Rectal smooth muscle tissue (tissue), 1 donor: ENCODE data around the gene ALOX12.
A peak's percentile ranks its signal among the peaks of the same experiment; 100 is the strongest.
"Not testable (repeated sequence)": the region's sequence is repeated elsewhere in the genome, so short reads cannot be mapped to it uniquely, and the experiment has no call there.

Experiments
- H3K27ac ChIP-seq: one replicate; pipeline ENCODE4 v1.7.0; 2013; ENCODE audit warnings: low read depth, low read length, inconsistent platforms
- H3K27me3 ChIP-seq: one replicate; pipeline ENCODE4 v1.7.0; 2013; ENCODE audit warnings: low read length; ENCODE audit not compliant: control insufficient read depth, insufficient read depth
- H3K36me3 ChIP-seq: one replicate; pipeline ENCODE4 v1.7.0; 2013; ENCODE audit warnings: low read length; ENCODE audit not compliant: control insufficient read depth, insufficient read depth
- H3K4me1 ChIP-seq: one replicate; pipeline ENCODE4 v1.7.0; 2013; ENCODE audit warnings: low read length; ENCODE audit not compliant: control insufficient read depth, insufficient read depth
- H3K4me3 ChIP-seq: one replicate; pipeline ENCODE4 v1.7.0; 2013; ENCODE audit warnings: low read length
- H3K9ac ChIP-seq: one replicate; pipeline ENCODE4 v1.7.0; 2013; ENCODE audit warnings: low read length

Gene ALOX12

DNA sequence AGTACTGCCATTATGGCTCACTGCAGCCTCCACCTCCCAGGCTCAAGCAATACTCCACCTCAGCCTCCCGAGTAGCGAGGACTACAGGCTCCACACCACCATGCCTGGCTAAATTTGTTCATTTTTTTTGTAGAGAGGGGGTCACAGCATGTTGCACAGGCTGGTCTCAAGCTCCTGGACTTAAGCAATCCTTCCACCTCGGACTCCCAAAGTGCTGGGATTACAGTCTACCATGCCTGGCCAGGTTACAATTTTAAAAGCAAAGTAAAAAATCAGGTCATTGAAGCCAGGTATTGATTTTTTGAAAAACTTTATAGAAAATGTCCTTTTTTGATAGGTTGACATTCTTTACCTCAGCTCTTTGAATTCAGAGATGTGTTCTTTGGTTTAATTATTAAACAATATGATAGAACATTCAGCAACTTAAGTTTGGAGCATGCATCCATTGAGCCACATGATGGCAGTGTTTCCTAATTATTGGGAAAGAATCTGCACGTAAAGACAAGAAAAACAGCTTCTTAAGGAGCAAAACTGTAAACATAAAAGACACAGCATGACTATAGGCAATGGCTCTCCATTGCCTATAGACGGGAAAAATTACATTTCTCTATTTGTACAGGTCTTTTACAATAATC, 49.8 kb downstream of the ALOX12 start:
- H3K4me1 ChIP-seq: peaks cover 17% of the 10 kb centered on the region
- H3K9ac ChIP-seq: no peak overlapping the region
- H3K4me3 ChIP-seq: peak overlapping the region; percentile 30
- H3K27me3 ChIP-seq: peaks cover 10% of the 10 kb centered on the region
- no peaks in the 10 kb centered on the region for H3K36me3 ChIP-seq
- H3K27ac ChIP-seq: peak overlapping the region; percentile 73

DNA sequence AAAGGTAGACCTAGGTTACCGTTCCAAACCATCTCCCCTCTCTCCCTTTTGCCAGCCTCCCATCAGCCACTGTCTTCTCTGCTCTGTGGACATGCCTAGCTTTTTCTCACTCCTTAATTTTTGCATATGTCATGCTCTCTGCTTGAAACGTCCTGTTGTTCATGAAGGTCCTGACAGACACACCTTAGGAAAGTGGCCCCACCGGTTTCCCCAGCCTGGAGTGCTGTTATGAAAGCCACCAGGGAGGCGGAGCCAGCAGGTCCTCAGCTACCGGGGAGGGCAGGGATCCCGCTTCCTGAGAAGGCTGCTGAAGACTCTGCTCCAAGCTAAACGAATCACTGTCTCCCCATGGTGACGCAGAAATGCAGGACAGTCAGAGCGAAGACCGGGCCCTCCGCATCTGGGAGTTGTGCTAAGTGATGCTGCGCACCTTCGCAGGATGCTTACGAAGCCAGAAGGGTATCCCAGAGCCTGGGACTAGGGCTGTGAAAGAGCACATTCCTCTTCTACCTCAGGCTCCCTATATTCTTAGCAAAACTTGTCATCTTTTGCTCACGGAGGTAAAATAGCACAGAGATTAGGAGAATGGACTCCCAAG, 50.4 kb downstream of the ALOX12 start:
- peak overlapping the region; percentile 30 for H3K4me3 ChIP-seq
- no peak overlapping the region for H3K9ac ChIP-seq
- peaks cover 10% of the 10 kb centered on the region for H3K27me3 ChIP-seq
- peaks cover 17% of the 10 kb centered on the region for H3K4me1 ChIP-seq
- no peaks in the 10 kb centered on the region for H3K36me3 ChIP-seq
- H3K27ac ChIP-seq: peak overlapping the region; percentile 73

DNA sequence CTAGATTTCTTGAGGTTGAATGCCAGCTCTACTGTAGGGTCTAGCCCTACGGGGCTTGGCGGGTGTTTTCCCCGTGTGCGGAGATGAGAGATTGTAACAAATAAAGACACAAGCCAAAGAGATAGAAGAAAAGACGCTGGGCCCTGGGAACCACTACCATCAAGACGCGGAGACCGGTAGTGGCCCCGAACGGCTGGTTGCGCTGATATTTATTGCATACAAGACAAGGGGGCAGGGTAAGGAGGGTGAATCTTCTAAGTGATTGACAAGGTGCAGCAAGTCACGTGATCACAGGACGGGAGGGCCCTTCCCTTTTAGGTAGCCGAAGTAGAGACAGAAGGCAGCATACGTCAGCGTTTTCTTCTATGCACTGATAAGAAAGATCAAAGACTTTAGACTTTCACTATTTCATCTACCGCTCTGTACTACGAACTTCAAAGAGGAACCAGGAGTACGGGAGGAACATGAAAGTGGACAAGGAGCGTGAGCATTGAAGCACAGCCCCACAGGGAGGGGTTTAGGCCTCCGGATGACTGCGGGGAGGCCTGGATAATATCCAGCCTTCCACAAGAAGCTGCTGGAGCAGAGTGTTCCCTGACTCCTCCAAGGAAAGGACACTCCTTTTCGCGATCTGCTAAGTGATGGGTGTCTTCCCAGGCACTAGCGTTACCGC, 51.0 kb downstream of the ALOX12 start:
- not testable (repeated sequence) for H3K9ac ChIP-seq, H3K36me3 ChIP-seq, H3K27me3 ChIP-seq
- Histone ChIP-seq H3K27ac (peak overlapping the region; percentile 73), H3K4me3 (peak overlapping the region; percentile 30), H3K4me1 (peaks cover 17% of the 10 kb centered on the region)

DNA sequence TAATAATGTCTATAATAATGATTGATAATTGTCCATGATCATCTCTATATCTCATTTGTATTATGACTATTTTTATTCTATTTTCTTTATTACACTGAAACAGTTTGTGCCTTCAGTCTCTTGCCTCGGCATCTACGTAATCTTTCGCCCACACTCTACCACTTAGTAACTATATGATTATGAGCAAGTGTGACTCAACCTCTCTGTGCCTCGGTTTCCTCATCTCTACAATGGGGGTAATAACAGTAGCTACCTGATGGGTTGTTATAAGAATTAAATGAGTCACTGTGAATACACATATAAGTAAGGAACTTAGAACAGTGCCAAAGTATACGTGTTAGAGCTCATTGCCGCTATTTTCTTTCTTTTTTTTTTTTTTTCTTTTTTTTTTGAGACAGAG, 51.7 kb downstream of the ALOX12 start:
- Histone ChIP-seq H3K36me3 (no peaks in the 10 kb centered on the region), H3K4me1 (peaks cover 17% of the 10 kb centered on the region), H3K27ac (no peak overlapping the region), H3K9ac (no peak overlapping the region), H3K27me3 (peaks cover 7% of the 10 kb centered on the region), H3K4me3 (no peak overlapping the region)

DNA sequence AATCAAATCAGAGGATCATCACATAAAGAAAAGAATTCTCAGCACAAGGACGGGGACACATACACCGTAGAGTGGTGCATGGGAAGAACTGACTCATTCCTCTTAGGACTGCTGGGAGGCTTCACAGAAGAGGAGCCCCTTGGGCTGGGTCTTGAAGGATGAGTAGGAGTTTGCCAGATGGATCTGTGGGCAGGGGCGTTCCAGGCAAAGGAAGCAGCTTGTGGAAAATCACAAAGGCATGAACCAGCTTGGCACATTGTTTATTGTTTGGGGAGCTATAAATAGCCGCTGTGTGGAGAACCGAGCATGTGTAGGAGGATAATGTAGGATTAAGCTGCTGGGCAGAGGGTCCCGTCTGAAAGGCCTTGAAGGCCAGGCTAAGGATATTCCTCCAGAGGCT, 53.1 kb downstream of the ALOX12 start:
- Histone ChIP-seq H3K4me1 (peaks cover 7% of the 10 kb centered on the region), H3K9ac (no peak overlapping the region), H3K4me3 (no peak overlapping the region), H3K27ac (no peak overlapping the region), H3K36me3 (no peaks in the 10 kb centered on the region), H3K27me3 (peaks cover 2% of the 10 kb centered on the region)

DNA sequence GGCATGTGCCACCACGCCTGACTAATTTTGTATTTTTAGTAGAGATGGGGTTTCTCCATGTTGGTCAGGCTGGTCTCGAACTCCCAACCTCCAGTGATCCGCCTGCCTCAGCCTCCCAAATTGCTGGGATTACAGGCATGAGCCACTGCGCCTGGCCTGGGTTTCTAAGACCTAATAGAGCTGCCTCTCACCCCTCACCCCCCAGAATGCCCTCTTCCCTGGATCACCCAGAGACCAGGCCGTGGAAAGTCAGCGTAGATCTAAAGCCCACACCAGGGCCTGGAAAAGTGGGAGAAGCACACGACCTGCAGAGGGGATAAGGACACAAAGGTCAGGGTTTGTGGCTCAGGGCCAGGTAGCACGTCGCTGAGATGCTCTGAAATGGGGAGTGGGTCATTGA, 54.7 kb downstream of the ALOX12 start:
- H3K27ac ChIP-seq, H3K9ac ChIP-seq, H3K27me3 ChIP-seq, H3K4me3 ChIP-seq, H3K36me3 ChIP-seq, H3K4me1 ChIP-seq: not testable (repeated sequence)

DNA sequence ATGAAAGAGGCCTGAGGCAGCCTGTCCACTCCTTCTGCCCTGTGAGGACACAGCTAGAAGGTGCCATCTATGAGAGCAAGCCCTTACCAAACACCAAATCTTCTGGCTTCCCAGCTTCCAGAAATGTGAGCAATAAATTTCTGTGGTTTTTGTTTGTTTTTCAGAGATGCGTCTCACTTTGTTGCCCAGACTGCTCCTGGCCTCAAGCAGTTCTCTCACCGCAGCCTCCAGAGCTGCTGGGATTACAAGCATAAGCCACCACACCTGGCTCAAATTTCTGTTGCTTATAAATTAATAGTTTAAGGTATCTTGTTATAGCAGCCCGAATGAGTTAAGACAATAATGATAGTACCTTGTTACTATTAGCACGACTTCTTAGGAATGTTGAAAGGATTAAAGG, 60.5 kb downstream of the ALOX12 start:
- no peaks in the 10 kb centered on the region for H3K4me1 ChIP-seq
- no peak overlapping the region for H3K4me3 ChIP-seq
- no peak overlapping the region for H3K27ac ChIP-seq
- H3K36me3 ChIP-seq: no peaks in the 10 kb centered on the region
- no peak overlapping the region for H3K9ac ChIP-seq
- H3K27me3 ChIP-seq: no peaks in the 10 kb centered on the region

DNA sequence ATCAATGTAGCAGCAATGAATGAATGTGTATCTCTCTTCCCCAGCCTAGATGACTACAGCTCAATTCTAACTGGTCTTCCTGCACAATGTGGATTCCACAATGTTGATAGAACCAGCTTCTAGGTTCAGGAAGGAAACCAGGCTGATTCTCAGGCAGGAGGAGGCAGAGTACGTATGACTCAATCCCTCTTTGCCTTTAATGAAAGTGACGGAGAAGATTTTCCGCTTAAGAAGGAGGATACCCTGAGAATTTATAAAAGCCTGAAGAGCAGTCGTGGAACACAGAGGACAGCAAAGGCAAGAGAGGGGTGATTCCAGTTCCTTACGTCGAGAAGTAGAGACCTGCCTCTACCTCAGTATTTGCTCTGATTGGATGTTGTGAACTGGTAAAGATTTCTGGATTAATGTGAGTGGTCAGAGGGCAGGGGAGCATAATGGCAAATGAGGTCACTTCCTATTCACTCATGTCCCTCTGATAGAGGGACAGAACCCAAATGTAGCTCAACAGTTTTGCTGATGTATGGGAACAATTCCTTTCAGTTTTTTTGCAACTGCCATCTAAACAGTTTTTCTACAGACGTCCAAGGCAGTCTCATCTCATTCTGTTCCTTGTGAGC, 63.1 kb downstream of the ALOX12 start:
- H3K36me3 ChIP-seq: no peaks in the 10 kb centered on the region
- H3K27ac ChIP-seq: no peak overlapping the region
- H3K4me3 ChIP-seq: no peak overlapping the region
- H3K27me3 ChIP-seq: no peaks in the 10 kb centered on the region
- H3K4me1 ChIP-seq: no peaks in the 10 kb centered on the region
- H3K9ac ChIP-seq: no peak overlapping the region
